Central memory CD4-positive, alpha-beta T cell (primary cell): ENCODE data around the gene RAB31.

Experiments used
- DNase-seq: peaks from one replicate; pipeline ENCODE4 v3.0.0; 2022

RAB31 gene

GRCh38 chr18:9694174-9694573 lies 13.9 kb upstream of the RAB31 start:
- no peak for DNase-seq

GRCh38 chr18:9694952-9695495 lies 13.1 kb upstream of the RAB31 start:
- DNase-seq: no peak

- DNase-seq: no peak
Measured at GRCh38 chr18:9695605-9696004, 12.5 kb upstream of the RAB31 start.

DNA sequence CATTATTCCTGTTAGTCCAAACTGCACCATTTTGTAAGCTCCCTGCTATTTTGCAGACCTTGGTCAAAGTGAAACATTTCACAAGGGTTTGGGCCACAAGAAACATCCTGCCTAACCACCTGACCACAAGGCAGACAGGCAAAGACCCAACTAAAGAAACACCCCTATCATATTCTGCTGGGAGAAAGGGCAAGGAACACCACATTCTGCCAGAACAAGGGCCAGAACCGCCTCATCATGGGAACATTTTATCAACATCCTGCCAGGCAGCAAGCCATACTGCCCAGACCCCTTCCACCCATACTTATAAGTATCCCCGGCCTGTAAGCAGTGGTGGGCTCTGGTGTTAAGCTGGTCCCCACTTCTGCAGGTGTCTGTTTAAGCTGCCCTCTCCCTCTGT lies 12.0 kb upstream of the RAB31 start:
- no peak for DNase-seq

- DNase-seq: no peak
Measured at GRCh38 chr18:9696701-9697100, 11.4 kb upstream of the RAB31 start.

DNA sequence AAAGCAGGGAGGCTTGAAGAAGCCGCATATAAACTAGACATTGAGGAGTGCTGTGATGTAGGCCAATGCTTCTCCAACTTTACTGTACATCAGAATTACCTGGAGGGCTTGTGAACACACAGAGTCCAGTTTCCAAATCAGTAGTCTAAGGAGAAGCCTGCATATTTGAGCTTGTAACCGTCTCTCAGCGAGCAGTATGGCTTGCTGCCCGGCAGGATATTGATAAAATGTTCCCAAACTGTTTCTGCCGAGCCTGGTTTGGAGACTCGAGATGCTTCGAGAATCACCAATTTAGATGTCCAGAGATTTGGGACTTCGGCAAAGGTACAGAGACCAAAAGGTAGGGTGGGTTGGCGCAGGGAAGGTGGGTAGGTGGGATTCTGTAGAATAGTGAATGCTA lies 11.0 kb upstream of the RAB31 start:
- DNase-seq: no peak

DNA sequence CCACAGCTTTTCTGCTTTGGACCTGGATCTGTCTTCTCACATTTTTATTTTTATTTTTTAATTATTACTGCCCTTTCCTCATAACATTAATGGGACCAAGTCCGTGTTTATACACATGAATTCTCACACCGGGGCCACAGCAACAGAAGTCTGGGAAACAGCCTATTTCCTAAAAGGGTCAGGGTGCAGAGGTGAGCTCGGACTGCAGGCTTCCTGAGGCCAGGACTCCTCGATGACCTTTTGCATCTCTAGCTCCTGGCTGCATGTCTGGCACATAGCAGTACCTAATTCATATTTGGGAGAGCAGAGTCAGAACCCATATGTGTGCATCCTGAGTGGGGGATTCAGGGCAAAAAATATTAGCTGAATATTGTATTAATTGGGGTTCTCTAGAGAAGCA lies 9.6 kb upstream of the RAB31 start:
- no peak for DNase-seq

- DNase-seq: no peak
Measured at GRCh38 chr18:9700261-9700796, 7.8 kb upstream of the RAB31 start.

GRCh38 chr18:9701609-9702349 lies 6.3 kb upstream of the RAB31 start:
- no peak for DNase-seq

- no peak for DNase-seq
Measured at GRCh38 chr18:9704233-9705118, 3.6 kb upstream of the RAB31 start.

GRCh38 chr18:9705183-9705829 lies 2.8 kb upstream of the RAB31 start:
- DNase-seq: no peak

- DNase-seq: no peak
Measured at GRCh38 chr18:9706081-9706935, 1.8 kb upstream of the RAB31 start.

- no peak for DNase-seq
Measured at GRCh38 chr18:9707381-9708056, 582 bp upstream of the RAB31 start.

DNA sequence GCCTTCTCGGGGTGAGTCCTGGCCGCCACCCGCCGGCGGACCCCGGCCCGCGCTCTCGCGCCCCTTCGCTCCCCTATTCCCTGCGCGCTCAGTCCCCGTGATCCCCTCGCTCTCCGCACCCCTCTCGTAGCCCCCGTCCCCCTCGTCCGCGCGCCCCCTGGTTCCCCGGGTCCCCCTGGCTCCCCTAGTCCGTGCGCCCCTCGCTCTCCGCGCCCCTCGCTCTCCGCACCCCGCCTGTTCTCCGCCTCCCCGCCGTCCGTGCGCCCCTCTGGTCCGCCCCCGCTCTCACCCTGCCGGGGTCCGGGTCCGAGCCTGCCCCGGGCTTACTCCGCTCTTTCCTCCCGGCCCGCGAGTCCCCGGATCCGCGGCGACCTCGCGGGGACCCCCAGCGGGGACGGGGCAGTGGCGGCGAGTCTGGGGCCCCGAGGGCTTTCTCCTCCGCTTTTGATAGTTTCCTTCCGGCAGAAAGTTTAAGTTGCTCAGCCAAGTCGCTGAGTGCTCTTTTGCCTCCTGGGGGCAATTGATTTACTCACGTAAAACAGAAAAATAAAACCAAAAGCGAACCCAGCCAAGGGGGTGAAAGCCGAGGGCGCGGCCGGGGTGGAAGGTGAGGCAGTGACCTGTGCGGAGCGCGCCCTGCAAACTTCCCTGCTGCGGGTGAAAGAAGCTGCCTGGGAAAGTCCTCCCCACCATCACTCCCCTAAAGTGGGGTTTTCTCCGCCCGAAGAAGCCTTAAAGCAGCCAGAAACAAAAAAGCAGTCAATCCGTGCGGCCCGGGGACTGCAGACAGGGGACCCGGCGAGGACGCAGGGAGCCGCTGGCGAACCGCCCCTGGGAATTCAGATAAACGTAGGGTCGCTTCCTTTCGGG lies 568 bp downstream of the RAB31 start:
- DNase-seq: no peak

GRCh38 chr18:9709304-9709877 lies 1.3 kb downstream of the RAB31 start:
- no peak for DNase-seq

- no peak for DNase-seq
Measured at GRCh38 chr18:9710037-9710436, 1.9 kb downstream of the RAB31 start.

- DNase-seq: no peak
Measured at GRCh38 chr18:9711361-9712129, 3.4 kb downstream of the RAB31 start.

DNA sequence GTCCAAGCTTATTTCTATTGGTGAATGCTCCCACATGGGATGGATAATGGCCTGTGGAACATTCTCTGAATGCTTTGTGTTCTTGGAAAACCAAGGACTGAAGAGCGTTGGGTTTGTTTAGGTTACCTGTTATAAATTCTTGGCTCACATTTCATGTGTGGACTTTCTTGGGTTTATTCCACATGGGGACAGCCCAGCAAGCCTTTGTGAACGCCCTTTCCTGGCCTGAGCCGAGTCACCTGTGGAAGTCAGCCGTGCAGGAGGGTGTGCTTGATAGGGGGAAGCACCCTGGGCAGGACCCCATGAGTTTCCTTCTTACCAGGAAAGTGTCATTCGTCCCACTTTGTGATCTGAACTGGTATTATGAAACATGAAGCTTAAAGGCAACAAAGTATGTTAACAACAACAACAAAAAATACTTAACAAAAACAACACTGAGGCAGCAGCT lies 4.1 kb downstream of the RAB31 start:
- no peak for DNase-seq

- DNase-seq: no peak
Measured at GRCh38 chr18:9712611-9713010, 4.5 kb downstream of the RAB31 start.
